Heart left ventricle (tissue), 16 donors: ENCODE data around the gene HOMEZ. TPM values are rescaled to one million over a fixed set of nuclear protein-coding genes. Genes with fewer than 3 reads are reported as not detected.

Source experiments
- ATAC-seq, 4 donors: fragments of 200-7000 bp; cut with Tn5 transposase; one replicate each; pipeline ENCODE4 v1.9.1; 2020 to 2022; ENCODE audit warnings: moderate library complexity in 4 of 4, mild to moderate bottlenecking in 3 of 4, moderate number of reproducible peaks in 1 of 4
- DNase-seq, 5 donors: peaks; one replicate each; pipeline ENCODE4 v3.0.0-alpha.2; 2020
- H3K27ac ChIP-seq, 12 donors: fragments of 200-600 bp; sonication (generic) in 4 of 12; one replicate each; pipeline versions ENCODE4 v1.5.0 to v1.8.0; 2016 to 2022; ENCODE audit warnings: mild to moderate bottlenecking in 2 of 12
- H3K27me3 ChIP-seq, 9 donors: fragments of 200-600 bp; sonication (generic) in 2 of 9; one replicate each; pipeline versions ENCODE4 v1.5.1 to v1.8.0; 2016 to 2022; ENCODE audit warnings: mild to moderate bottlenecking in 3 of 9
- H3K36me3 ChIP-seq, 9 donors: fragments of 200-600 bp; sonication (generic) in 2 of 9; one replicate each; pipeline versions ENCODE4 v1.5.0 to v1.8.0; 2018 to 2022; ENCODE audit warnings: mild to moderate bottlenecking in 2 of 9
- H3K4me1 ChIP-seq, 12 donors: fragments of 200-600 bp; sonication (generic) in 4 of 12; one replicate each; pipeline versions ENCODE4 v1.5.0 to v1.8.0; 2016 to 2022; ENCODE audit warnings: mild to moderate bottlenecking in 3 of 12
- H3K4me3 ChIP-seq, 12 donors: fragments of 200-600 bp; sonication (generic) in 4 of 12; one replicate each; pipeline versions ENCODE4 v1.5.0 to v1.8.0; 2017 to 2022; ENCODE audit warnings: mild to moderate bottlenecking in 9 of 12, moderate library complexity in 4 of 12
- H3K9me3 ChIP-seq, 12 donors: fragments of 200-600 bp; sonication (generic) in 4 of 12; one replicate each; pipeline versions ENCODE4 v1.5.0 to v1.8.0; 2016 to 2022; ENCODE audit warnings: mild to moderate bottlenecking in 1 of 12
- CTCF ChIP-seq, 12 donors: fragments of 200-600 bp; sonication (generic) in 4 of 12; IDR thresholded peaks; one replicate each; pipeline versions ENCODE4 v1.5.0 to v1.8.0; 2018 to 2022; ENCODE audit warnings: antibody characterized with exemption in 12 of 12, mild to moderate bottlenecking in 5 of 12
- POLR2A ChIP-seq, 2 donors: fragments of 450-650 bp; IDR thresholded peaks; one replicate each; pipeline ENCODE4 v1.6.1; 2017; ENCODE audit warnings: antibody characterized with exemption in 2 of 2, mild to moderate bottlenecking in 2 of 2, moderate library complexity in 2 of 2
- WGBS, 4 donors: extraction: QIAGEN DNeasy Blood & Tissue Kit in 2 of 4; methylation state at CpG; one replicate each; pipeline versions ENCODE4 v1.1.5 to v1.1.7; 2013 to 2018; 5-methylcytosine and 5-hydroxymethylcytosine counted together
- intact Hi-C, 10 donors: fragments of 100-400 bp; cut with DNase I; formaldehyde crosslinking; loops; one replicate each; pipeline versions ENCODE4 v1.11.1 to v1.14.2; 2022
- polyA plus RNA-seq, 2 donors: library from polyadenylated mRNA; stranded (reverse); fragments of 200-250 nt; gene quantifications; one replicate each; pipeline ENCODE4 v1.2.3, GENCODE V29; 2013
- total RNA-seq, 9 donors: library from RNA; depleted of rRNA in 2 of 9; stranded (reverse); fragments of >200 nt in 2 of 9; fragmentation: NEBNext Ultra II Directional in 3 of 9; extraction: Animal tissue kit (Norgen Biotek cat#: 25700) in 3 of 9; gene quantifications; one replicate each; pipeline versions ENCODE4 v1.1.0 to v1.2.4, GENCODE V29; 2016 to 2023
- donor health status: ischemic (EF 13 %, LVEDD 7.1; RV severe dilation, severe dysfunction).
- donor health status: healthy with polysubstance abuse.
- donor health status: DM: no; HTN: yes; CAD: no.
- donor health status: DM: no; HTN: no; CAD: no.
- donor health status: ischemic (EF 25% LVEDD 6.9; RV normal size, moderate dysfunction).
- donor health status: ischemic (EF 25% LVEDD 5.7; RV mildly dilated, moderate dysfunction).
- donor health status: healthy.
- donor health status: DM: yes; HTN: yes; CAD: no.
- donor health status: ischemic (EF 35%, LVEDD 5.7; RV mildly dilated, moderate dysfunction).
- donor health status: nonischemic (EF 11% LVEDD 7.7; RV severe dilation, severe dysfunction).
- donor health status: DM: yes; HTN: yes; CAD: no.
- donor health status: PGD.
- donor health status: ischemic (EF 29% LVEDD 5.4; RV normal size, mild dysfunction).
- donor health status: nonischemic (EF 23%, LVEDD 6.1; RV moderate dilation, normal function).

Gene HOMEZ
- total and polyA plus RNA-seq, 11 donors, result 6.2 to 13.0 (median 9.2) TPM

DNA sequence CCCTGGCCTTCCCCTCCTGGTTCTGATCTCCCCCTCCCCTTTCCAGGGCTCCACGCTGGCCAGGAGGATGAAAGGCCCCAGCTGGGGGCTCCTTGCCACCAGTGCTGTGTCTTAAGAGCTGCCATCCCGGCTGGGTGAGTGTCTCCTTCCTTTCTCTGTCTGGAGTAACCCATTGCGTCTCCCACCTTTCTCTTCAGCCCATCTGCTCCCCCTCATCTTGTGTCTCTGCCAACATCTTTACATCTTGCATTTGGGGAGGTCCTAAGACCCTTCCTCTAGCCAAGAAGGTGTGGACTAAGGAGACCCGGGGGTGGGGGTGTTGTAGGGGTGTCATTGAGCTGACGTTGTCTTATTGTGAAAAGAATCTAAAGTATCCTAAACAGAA lies 21.2 kb upstream of the HOMEZ start:
- 16 to 18% (median 17%) methylated on average over 5 of the region's 5 CpGs for WGBS, 4 donors
- no peaks in the 10 kb centered on the region for H3K27me3 ChIP-seq
- no peaks in the 10 kb centered on the region for H3K9me3 ChIP-seq

GRCh38 chr14:23306412-23307145 lies 20.6 kb upstream of the HOMEZ start, which contains the start of gene BCL2L2:
BCL2L2 (plus strand) TSS chr14:23306833; CDS start chr14:23307768, 935 bp downstream.
- peak in 1 of 2 donors; percentile 72 for TF ChIP-seq POLR2A (IDR thresholded peaks at IDR 0.05)
- no peak for TF ChIP-seq CTCF (IDR thresholded peaks at IDR 0.05)
- ATAC-seq, result peak; percentile 73 to 88 (median 80)
- DNase-seq, result peak; percentile 93 to 96 (median 93)
- 0 to 1% (median 0%) methylated on average over 23 to 24 of the region's 24 CpGs for WGBS, 4 donors
- H3K4me1 ChIP-seq, result peaks cover 0 to 53% (median 32%) of the 10 kb centered on the region in 12 donors
- no peaks in the 10 kb centered on the region for H3K27me3 ChIP-seq
- no peaks in the 10 kb centered on the region for H3K9me3 ChIP-seq
- peaks cover 0 to 36% (median 23%) of the 10 kb centered on the region in 9 donors for H3K36me3 ChIP-seq
- peak within 1 kb of the TSS; percentile 60 to 96 (median 76) for H3K4me3 ChIP-seq
- intact Hi-C loops, result loop anchor here in 3 of 10 donors (2.0 to 10.0 kb wide), 3 partner anchors 14 to 248 kb away; partner anchors contain the start of genes ACIN1 (in 1 of the 3), C14orf119 (in 1 of the 3), PABPN1 (in 1 of the 3) and THTPA (in 1 of the 3)
- H3K27ac ChIP-seq, result peak within 1 kb of the TSS; percentile 60 to 94 (median 90)

More for the DNA sequence above, 21.2 kb upstream of the HOMEZ start:
- Histone ChIP-seq H3K36me3 (peaks cover 0 to 42% (median 27%) of the 10 kb centered on the region in 9 donors), H3K27ac (peak overlapping the region; percentile 60 to 94 (median 90)), H3K4me3 (peak overlapping the region; percentile 60 to 96 (median 76)), H3K4me1 (peaks cover 0 to 50% (median 32%) of the 10 kb centered on the region in 12 donors)
- no peak for ATAC-seq
- TF ChIP-seq CTCF (IDR thresholded peaks at IDR 0.05) (no peak), POLR2A (IDR thresholded peaks at IDR 0.05) (no peak)
- DNase-seq, result no peak
- intact Hi-C loops, result loop anchor here in 3 of 10 donors (2.0 to 10.0 kb wide), 3 partner anchors 14 to 248 kb away; partner anchors contain the start of genes ACIN1 (in 1 of the 3), C14orf119 (in 1 of the 3), PABPN1 (in 1 of the 3) and THTPA (in 1 of the 3)

DNA sequence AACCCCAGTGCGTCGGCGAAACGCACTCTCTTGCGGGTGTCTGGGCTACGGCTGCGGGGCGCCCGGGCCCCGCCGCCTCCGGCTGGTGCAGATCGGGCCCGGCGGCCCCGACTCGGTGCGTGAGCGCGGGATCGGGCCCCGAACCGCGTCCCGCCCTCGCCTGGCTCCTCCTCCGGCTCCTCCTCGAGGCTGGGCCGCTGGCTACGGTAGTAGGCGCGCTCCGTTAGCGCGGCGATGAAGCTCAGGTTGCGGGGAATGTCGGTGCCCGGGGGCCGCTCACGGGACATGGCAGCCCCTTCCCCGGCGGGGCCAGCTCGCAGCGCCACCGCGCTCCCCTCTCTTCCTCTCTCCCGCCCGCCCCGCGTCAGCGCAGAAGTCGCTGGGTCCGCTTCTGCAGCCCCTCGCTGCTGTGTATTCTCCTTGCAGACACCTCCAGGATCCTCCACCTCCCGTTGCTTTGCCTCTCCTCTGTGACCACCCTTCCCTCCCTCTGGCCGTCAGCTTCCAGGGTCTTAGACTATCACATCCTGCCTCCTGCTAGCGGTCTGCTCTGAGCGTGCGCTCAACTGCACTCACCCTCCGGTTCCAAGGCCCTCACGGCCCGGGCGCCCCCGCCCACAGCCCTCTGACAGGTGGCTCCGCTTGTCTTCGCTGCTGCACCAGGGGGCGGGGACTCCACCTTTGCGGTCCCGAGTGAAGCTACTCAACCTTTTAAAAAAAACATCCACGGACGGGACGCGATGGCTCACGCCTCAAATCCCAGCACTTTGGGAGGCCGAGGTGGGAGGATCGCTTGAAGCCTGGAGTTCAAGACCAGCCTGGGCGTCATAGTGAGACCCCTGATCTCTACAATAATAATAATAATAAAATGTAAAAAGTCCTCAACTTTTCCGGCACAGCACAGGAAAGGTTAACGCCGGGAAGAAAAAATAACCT lies 16.6 kb upstream of the HOMEZ start, which contains the start of gene PPP1R3E:
PPP1R3E (minus strand) TSS at position 570 of the 936 bp plus-strand sequence; CDS start at position 287, 283 bp downstream.
- Histone ChIP-seq H3K27ac (peak within 1 kb of the TSS; percentile 94 to 100 (median 98)), H3K4me1 (peaks cover 0 to 67% (median 41%) of the 10 kb centered on the region in 12 donors), H3K4me3 (peak within 1 kb of the TSS; percentile 77 to 95 (median 82)), H3K9me3 (no peaks in the 10 kb centered on the region), H3K27me3 (no peaks in the 10 kb centered on the region), H3K36me3 (peaks cover 0 to 19% (median 14%) of the 10 kb centered on the region in 9 donors)
- WGBS, 4 donors, result 3 to 10% (median 4%) methylated on average over 31 to 81 of the region's 81 CpGs
- intact Hi-C loops, result loop anchor here in 3 of 10 donors (5.0 to 10.0 kb wide), 3 partner anchors 180 to 252 kb away; partner anchors contain the start of genes ACIN1 (in 1 of the 3), C14orf119 (in 1 of the 3), THTPA (in 1 of the 3) and ZFHX2 (in 1 of the 3)
- peak; percentile 62 to 83 (median 71) for DNase-seq
- no peak for TF ChIP-seq CTCF (IDR thresholded peaks at IDR 0.05)
- peak in 2 of 4 donors; percentile 38 for ATAC-seq
